ENCODE data around the gene FGGY.

The FGGY gene

DNA sequence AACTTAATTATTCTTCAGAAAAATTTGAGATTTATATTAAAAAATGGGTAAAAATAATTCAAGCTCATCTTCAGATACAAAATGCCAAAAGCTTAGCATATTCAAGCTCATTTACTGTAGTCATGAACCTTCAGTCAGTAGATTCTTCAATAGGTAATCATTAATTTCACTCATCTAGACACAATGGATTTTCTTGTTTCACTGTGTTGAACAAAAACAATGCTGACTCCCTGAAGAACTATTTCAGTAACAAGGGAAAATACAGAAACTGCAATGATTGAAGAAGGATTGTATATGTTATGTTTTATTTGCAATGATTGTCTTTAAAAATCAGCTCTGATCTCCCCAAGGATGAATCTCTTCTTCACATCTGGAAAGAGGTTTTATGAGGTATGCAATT lies 508.7 kb downstream of the FGGY start:
- no peak for DNase-seq
